Measurements from ENCODE around the gene KCTD14. TPM values are rescaled to one million over a fixed set of nuclear protein-coding genes. Genes with fewer than 3 reads are reported as not detected.
"Not testable (repeated sequence)": the region's sequence is repeated elsewhere in the genome, so short reads cannot be mapped to it uniquely, and the experiment has no call there.

Gene KCTD14
- total and polyA plus RNA-seq, 11 donors = 0.15 to 1.7 (median 0.46) TPM; not detected in 5

- H3K27ac ChIP-seq = no peak overlapping the region
- no peak for DNase-seq
- no peaks in the 10 kb centered on the region for H3K36me3 ChIP-seq
- ATAC-seq = no peak
- H3K4me1 ChIP-seq = peaks cover 0 to 24% (median 11%) of the 10 kb centered on the region in 12 donors
- no peaks in the 10 kb centered on the region for H3K27me3 ChIP-seq
- no peaks in the 10 kb centered on the region for H3K9me3 ChIP-seq
- 82 to 91% (median 87%) methylated on average over 5 of the region's 5 CpGs for WGBS, 4 donors
- TF ChIP-seq POLR2A (IDR thresholded peaks at IDR 0.05) = no peak
- no peak for TF ChIP-seq CTCF (IDR thresholded peaks at IDR 0.05)
- H3K4me3 ChIP-seq = no peak overlapping the region
- intact Hi-C loops (cut with DNase I) = loop anchor here in 4 of 10 donors (5.0 to 10.0 kb wide), 3 partner anchors 42 to 50 kb away; partner anchors contain the start of gene INTS4 (in 1 of the 4)
These were observed 21.6 kb upstream of the KCTD14 start for GRCh38 chr11:78044706-78045105.

- no peak for ATAC-seq
- 94 to 96% (median 95%) methylated on average over 14 of the region's 14 CpGs for WGBS, 4 donors
- H3K27ac ChIP-seq = no peak overlapping the region
These were observed 18.9 kb upstream of the KCTD14 start for GRCh38 chr11:78041843-78042440.

GRCh38 chr11:78041380-78041719 is 18.3 kb upstream of the KCTD14 start:
- not testable (repeated sequence) for H3K27ac ChIP-seq, ATAC-seq, H3K36me3 ChIP-seq, H3K27me3 ChIP-seq, H3K9me3 ChIP-seq, DNase-seq, H3K4me3 ChIP-seq
- peaks cover 0 to 24% (median 13%) of the 10 kb centered on the region in 12 donors for H3K4me1 ChIP-seq
- intact Hi-C loops (cut with DNase I) = loop anchor here in 2 of 10 donors (5.0 to 10.0 kb wide), 2 partner anchors 39 to 47 kb away; partner anchors contain the start of gene INTS4 (in 1 of the 2)
- 96 to 97% (median 96%) methylated on average over 8 of the region's 8 CpGs for WGBS, 4 donors

More at GRCh38 chr11:78041843-78042440, 18.9 kb upstream of the KCTD14 start:
- TF ChIP-seq CTCF (IDR thresholded peaks at IDR 0.05) (no peak), POLR2A (IDR thresholded peaks at IDR 0.05) (no peak)
- no peak for DNase-seq
- intact Hi-C loops (cut with DNase I) = loop anchor here in 2 of 10 donors (5.0 to 10.0 kb wide), 2 partner anchors 40 to 47 kb away; partner anchors contain the start of gene INTS4 (in 1 of the 2)
- Histone ChIP-seq H3K36me3 (no peaks in the 10 kb centered on the region), H3K9me3 (no peaks in the 10 kb centered on the region), H3K27me3 (no peaks in the 10 kb centered on the region), H3K4me1 (peaks cover 0 to 26% (median 14%) of the 10 kb centered on the region in 12 donors), H3K4me3 (no peak overlapping the region)

GRCh38 chr11:78040691-78041379 is 17.8 kb upstream of the KCTD14 start:
- no peak for ATAC-seq
- intact Hi-C loops (cut with DNase I) = loop anchor here in 2 of 10 donors (5.0 to 10.0 kb wide), 2 partner anchors 39 to 46 kb away; partner anchors contain the start of gene INTS4 (in 1 of the 2)
- Histone ChIP-seq H3K9me3 (no peaks in the 10 kb centered on the region), H3K4me1 (peaks cover 0 to 23% (median 10%) of the 10 kb centered on the region in 12 donors), H3K36me3 (no peaks in the 10 kb centered on the region), H3K4me3 (no peak overlapping the region), H3K27me3 (no peaks in the 10 kb centered on the region), H3K27ac (peak overlapping the region in 5 of 12 donors; percentile 29 to 87 (median 73))
- TF ChIP-seq CTCF (IDR thresholded peaks at IDR 0.05) = no peak
- no peak for TF ChIP-seq POLR2A (IDR thresholded peaks at IDR 0.05)
- DNase-seq = no peak
- WGBS, 4 donors = 90 to 96% (median 92%) methylated on average over 12 to 15 of the region's 15 CpGs
